Dermis blood vessel endothelial cell (primary cell): ENCODE results near the gene C1QTNF6. TPM values are rescaled to one million over a fixed set of nuclear protein-coding genes. Genes with fewer than 3 reads are reported as not detected.
A peak's percentile ranks its signal among the peaks of the same experiment; 100 is the strongest.
"Not testable (repeated sequence)": the region's sequence is repeated elsewhere in the genome, so short reads cannot be mapped to it uniquely, and the experiment has no call there.

ENCODE experiments used
- DNase-seq: peaks from one replicate; pipeline ENCODE4 v3.0.0; 2010
- total RNA-seq: library from RNA; depleted of rRNA; stranded (reverse); fragments of >200 nt; gene quantifications from 2 replicates; pipeline ENCODE4 v1.2.3, GENCODE V29; 2014

The C1QTNF6 gene
- total RNA-seq, 1 donor from 2014 or later = 3.1 TPM

- no peak for DNase-seq
Measured at GRCh38 chr22:37206841-37207821, 19.1 kb upstream of the C1QTNF6 start.

GRCh38 chr22:37206118-37206840, 18.2 kb upstream of the C1QTNF6 start:
- no peak for DNase-seq

GRCh38 chr22:37205046-37205445, 17.0 kb upstream of the C1QTNF6 start:
- no peak for DNase-seq

GRCh38 chr22:37204045-37204655, 16.1 kb upstream of the C1QTNF6 start:
- no peak for DNase-seq

- no peak for DNase-seq
Measured at GRCh38 chr22:37203354-37204044, 15.5 kb upstream of the C1QTNF6 start.

GRCh38 chr22:37202716-37203115, 14.7 kb upstream of the C1QTNF6 start:
- no peak for DNase-seq

GRCh38 chr22:37202001-37202555, 14.0 kb upstream of the C1QTNF6 start:
- no peak for DNase-seq

GRCh38 chr22:37201443-37201820, 13.4 kb upstream of the C1QTNF6 start:
- DNase-seq = not testable (repeated sequence)

GRCh38 chr22:37199760-37200108, 11.7 kb upstream of the C1QTNF6 start:
- no peak for DNase-seq

GRCh38 chr22:37199103-37199759, 11.2 kb upstream of the C1QTNF6 start:
- DNase-seq = peak; percentile 98

- peak; percentile 81 for DNase-seq
Measured at GRCh38 chr22:37198258-37199102, 10.4 kb upstream of the C1QTNF6 start.

- peak; percentile 55 for DNase-seq
Measured at GRCh38 chr22:37197451-37198257, 9.6 kb upstream of the C1QTNF6 start.

- peak; percentile 71 for DNase-seq
Measured at GRCh38 chr22:37196539-37197450, 8.7 kb upstream of the C1QTNF6 start.

- DNase-seq = peak; percentile 27
Measured at GRCh38 chr22:37195921-37196320, 7.9 kb upstream of the C1QTNF6 start.

GRCh38 chr22:37194750-37195149, 6.7 kb upstream of the C1QTNF6 start:
- no peak for DNase-seq

- DNase-seq = peak; percentile 60
Measured at GRCh38 chr22:37193629-37194191, 5.7 kb upstream of the C1QTNF6 start.

GRCh38 chr22:37192741-37193140, 4.7 kb upstream of the C1QTNF6 start:
- DNase-seq = no peak

- DNase-seq = no peak
Measured at GRCh38 chr22:37192204-37192603, 4.2 kb upstream of the C1QTNF6 start.
